ENCODE measurements around the gene RAB11FIP3. TPM values are rescaled to one million over a fixed set of nuclear protein-coding genes. Genes with fewer than 3 reads are reported as not detected.

Gene RAB11FIP3
- total and polyA plus RNA-seq, 9 of the 15 experiments (the other 6 are each of a cell fraction or from before 2014, with no cell fraction given): 0.46 to 13.1 (median 4.3) TPM

- peak overlapping the region; percentile 46; the same call in 1 of the 2 replicates for H2AFZ ChIP-seq (ENCODE audit: low read depth, low read length)
- H3K79me2 ChIP-seq (ENCODE audit: control insufficient read depth, insufficient read depth, low read length): no peaks in the 10 kb centered on the region
- peak in 3 of 4 experiments; percentile 67 to 70 (median 67) for DNase-seq (ENCODE audit: extremely low read depth in 1 of 4, low spot score in 3 of 4)
- BruUV-seq (replicated peaks): no TSS peak
- H3K4me3 ChIP-seq: no peak overlapping the region
- no peaks in the 10 kb centered on the region for H3K36me3 ChIP-seq (ENCODE audit: control insufficient read depth, insufficient read depth, low read length)
- no peaks in the 10 kb centered on the region for H3K9me3 ChIP-seq (replicated peaks; ENCODE audit: control insufficient read depth, insufficient read depth, low read depth, low read length)
- ATAC-seq: peak; percentile 82
- FAIRE-seq: peak; percentile 80
- H3K27ac ChIP-seq (ENCODE audit: extremely low read depth, low read depth, low read length): peak overlapping the region; percentile 53; the same call in 2 of the 3 replicates
- H3K4me1 ChIP-seq (replicated peaks in 1 of 2; ENCODE audit: control insufficient read depth in 2 of 2, insufficient read depth in 2 of 2, low read length in 2 of 2): peaks cover 10 to 15% of the 10 kb centered on the region in 2 experiments
- H4K20me1 ChIP-seq (replicated peaks; ENCODE audit: control insufficient read depth, insufficient read depth, low read length): 0 out of 2 replicates have a peak, but pooled peaks cover 13% of the 10 kb centered on the region
- intact Hi-C loops (cut with micrococcal nuclease): no loop called here
- ChIA-PET POLR2A (interaction anchor here (0.6 to 1.1 kb wide), 3 partner anchors 10 to 18 kb away, joined by 3 to 6 read pairs (median 3); no protein-coding TSS in a partner anchor), CTCF (ENCODE audit: low intra/inter-chr PET ratio) (no interaction called here)
- in situ Hi-C loops (cut with MboI): no loop called here
- peak overlapping the region; percentile 3 to 24; a peak in 3 of 4 replicates for H3K9ac ChIP-seq (ENCODE audit: insufficient read depth in 1 of 2, low read depth in 2 of 2, low read length in 2 of 2)
- H3K4me2 ChIP-seq (ENCODE audit: insufficient read depth, low read length): peak overlapping the region; percentile 57
- no peaks in the 10 kb centered on the region for H3K27me3 ChIP-seq (ENCODE audit: control insufficient read depth in 2 of 2, insufficient read depth in 2 of 2, low read length in 2 of 2)
- H3K9me1 ChIP-seq (ENCODE audit: control insufficient read depth, insufficient read depth, low read length): peaks cover 4% of the 10 kb centered on the region
- 12% methylated on average over 11 of the region's 11 CpGs for WGBS (ENCODE audit: insufficient coverage, low coverage, missing lambda C conversion rate)
- TF ChIP-seq CSDE1 (IDR thresholded peaks at IDR 0.05): no peak
- TF ChIP-seq, protein P1, sequence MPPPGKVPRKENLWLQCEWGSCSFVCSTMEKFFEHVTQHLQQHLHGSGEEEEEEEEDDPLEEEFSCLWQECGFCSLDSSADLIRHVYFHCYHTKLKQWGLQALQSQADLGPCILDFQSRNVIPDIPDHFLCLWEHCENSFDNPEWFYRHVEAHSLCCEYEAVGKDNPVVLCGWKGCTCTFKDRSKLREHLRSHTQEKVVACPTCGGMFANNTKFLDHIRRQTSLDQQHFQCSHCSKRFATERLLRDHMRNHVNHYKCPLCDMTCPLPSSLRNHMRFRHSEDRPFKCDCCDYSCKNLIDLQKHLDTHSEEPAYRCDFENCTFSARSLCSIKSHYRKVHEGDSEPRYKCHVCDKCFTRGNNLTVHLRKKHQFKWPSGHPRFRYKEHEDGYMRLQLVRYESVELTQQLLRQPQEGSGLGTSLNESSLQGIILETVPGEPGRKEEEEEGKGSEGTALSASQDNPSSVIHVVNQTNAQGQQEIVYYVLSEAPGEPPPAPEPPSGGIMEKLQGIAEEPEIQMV (tag; conservative IDR thresholded peaks at IDR 0.05; ENCODE audit: low read depth): no peak
- TF ChIP-seq DNMT1 (IDR thresholded peaks at IDR 0.05): no peak
- no peak for TF ChIP-seq NFE2L1 (tag; IDR thresholded peaks at IDR 0.05; ENCODE audit: borderline replicate concordance, low read depth)
- no peak for TF ChIP-seq SAP30 (IDR thresholded peaks at IDR 0.05; ENCODE audit: borderline replicate concordance, insufficient read depth, low read depth, low read length, poor library complexity, severe bottlenecking)
- no peak for TF ChIP-seq YY1 (IDR thresholded peaks at IDR 0.05; ENCODE audit: borderline replicate concordance in 1 of 3, control insufficient read depth in 1 of 3, extremely low read depth in 1 of 3, insufficient read depth in 3 of 3, insufficient read length in 1 of 3, insufficient replicate concordance in 2 of 3, low read depth in 1 of 3, low read length in 2 of 3)
- no peak for TF ChIP-seq ZNF561 (CRISPR knock-in tag; conservative IDR thresholded peaks at IDR 0.05)
- TF ChIP-seq ARID2 (IDR thresholded peaks at IDR 0.05): no peak
- TF ChIP-seq MEIS2 (IDR thresholded peaks at IDR 0.05; ENCODE audit: partially characterized antibody): peak; percentile 68
- TF ChIP-seq SNIP1 (IDR thresholded peaks at IDR 0.05; ENCODE audit: low read depth): no peak
- no peak for TF ChIP-seq PPARD (CRISPR knock-in tag; IDR thresholded peaks at IDR 0.05)
- no peak for TF ChIP-seq SLC30A9 (CRISPR knock-in tag; IDR thresholded peaks at IDR 0.05)
- TF ChIP-seq ZEB2 (IDR thresholded peaks at IDR 0.05): no peak
- TF ChIP-seq, protein P2, sequence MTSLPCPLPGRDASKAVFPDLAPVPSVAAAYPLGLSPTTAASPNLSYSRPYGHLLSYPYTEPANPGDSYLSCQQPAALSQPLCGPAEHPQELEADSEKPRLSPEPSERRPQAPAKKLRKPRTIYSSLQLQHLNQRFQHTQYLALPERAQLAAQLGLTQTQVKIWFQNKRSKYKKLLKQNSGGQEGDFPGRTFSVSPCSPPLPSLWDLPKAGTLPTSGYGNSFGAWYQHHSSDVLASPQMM (CRISPR knock-in tag; IDR thresholded peaks at IDR 0.05): no peak
- TF ChIP-seq, protein P3, sequence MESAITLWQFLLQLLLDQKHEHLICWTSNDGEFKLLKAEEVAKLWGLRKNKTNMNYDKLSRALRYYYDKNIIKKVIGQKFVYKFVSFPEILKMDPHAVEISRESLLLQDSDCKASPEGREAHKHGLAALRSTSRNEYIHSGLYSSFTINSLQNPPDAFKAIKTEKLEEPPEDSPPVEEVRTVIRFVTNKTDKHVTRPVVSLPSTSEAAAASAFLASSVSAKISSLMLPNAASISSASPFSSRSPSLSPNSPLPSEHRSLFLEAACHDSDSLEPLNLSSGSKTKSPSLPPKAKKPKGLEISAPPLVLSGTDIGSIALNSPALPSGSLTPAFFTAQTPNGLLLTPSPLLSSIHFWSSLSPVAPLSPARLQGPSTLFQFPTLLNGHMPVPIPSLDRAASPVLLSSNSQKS (CRISPR knock-in tag; IDR thresholded peaks at IDR 0.05): no peak
- TF ChIP-seq RBM15 (IDR thresholded peaks at IDR 0.05; ENCODE audit: insufficient read depth, low read length): no peak
- TF ChIP-seq ZNF79 (CRISPR knock-in tag; IDR thresholded peaks at IDR 0.05; ENCODE audit: low read depth): no peak
Observed at GRCh38 chr16:456891-457483, 31.5 kb downstream of the RAB11FIP3 start.

All from K562 (cell line).